ENCODE measurements around the gene DENND5B.
"Not testable (repeated sequence)": the region's sequence is repeated elsewhere in the genome, so short reads cannot be mapped to it uniquely, and the experiment has no call there.

- TF ChIP-seq, protein P1, sequence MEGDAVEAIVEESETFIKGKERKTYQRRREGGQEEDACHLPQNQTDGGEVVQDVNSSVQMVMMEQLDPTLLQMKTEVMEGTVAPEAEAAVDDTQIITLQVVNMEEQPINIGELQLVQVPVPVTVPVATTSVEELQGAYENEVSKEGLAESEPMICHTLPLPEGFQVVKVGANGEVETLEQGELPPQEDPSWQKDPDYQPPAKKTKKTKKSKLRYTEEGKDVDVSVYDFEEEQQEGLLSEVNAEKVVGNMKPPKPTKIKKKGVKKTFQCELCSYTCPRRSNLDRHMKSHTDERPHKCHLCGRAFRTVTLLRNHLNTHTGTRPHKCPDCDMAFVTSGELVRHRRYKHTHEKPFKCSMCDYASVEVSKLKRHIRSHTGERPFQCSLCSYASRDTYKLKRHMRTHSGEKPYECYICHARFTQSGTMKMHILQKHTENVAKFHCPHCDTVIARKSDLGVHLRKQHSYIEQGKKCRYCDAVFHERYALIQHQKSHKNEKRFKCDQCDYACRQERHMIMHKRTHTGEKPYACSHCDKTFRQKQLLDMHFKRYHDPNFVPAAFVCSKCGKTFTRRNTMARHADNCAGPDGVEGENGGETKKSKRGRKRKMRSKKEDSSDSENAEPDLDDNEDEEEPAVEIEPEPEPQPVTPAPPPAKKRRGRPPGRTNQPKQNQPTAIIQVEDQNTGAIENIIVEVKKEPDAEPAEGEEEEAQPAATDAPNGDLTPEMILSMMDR (IDR thresholded peaks at IDR 0.05) = not testable (repeated sequence)
- TF ChIP-seq POLR2A (IDR thresholded peaks at IDR 0.05) = not testable (repeated sequence)
Measured at GRCh38 chr12:31550590-31550989, 40.3 kb downstream of the DENND5B start.

All from stomach (tissue), 4 donors.